Measurements from ENCODE around the gene MRPL4.

- no peak for TF ChIP-seq CTCF (CRISPR knock-in tag; IDR thresholded peaks at IDR 0.05)
- TF ChIP-seq ARID2 (CRISPR knock-in tag; IDR thresholded peaks at IDR 0.05; ENCODE audit: borderline replicate concordance), result no peak
- TF ChIP-seq HOXD1 (CRISPR knock-in tag; IDR thresholded peaks at IDR 0.05), result no peak
- no peak for TF ChIP-seq ZNF776 (CRISPR knock-in tag; IDR thresholded peaks at IDR 0.05)
- no peak for TF ChIP-seq ZBTB1 (CRISPR knock-in tag; IDR thresholded peaks at IDR 0.05; ENCODE audit: borderline replicate concordance)
- no peak for TF ChIP-seq HNF1B (CRISPR knock-in tag; IDR thresholded peaks at IDR 0.05)
Observed at GRCh38 chr19:10288662-10289166, 36.7 kb downstream of the MRPL4 start.

All from HepG2 (cell line).